T1000 (cell line): Measurements from ENCODE around the gene MIS18A.
"Not testable (repeated sequence)": the region's sequence is repeated elsewhere in the genome, so short reads cannot be mapped to it uniquely, and the experiment has no call there.

Experiments
- DNase-seq: peaks from one replicate; lab custom pipeline; 2025; ENCODE audit warnings: mixed read lengths; lab: John Stamatoyannopoulos, UW

MIS18A gene

GRCh38 chr21:32278518-32279376 lies at the start of gene MIS18A:
Gene MIS18A, minus strand, starts transcription at chr21:32279049. Its CDS starts 35 bp downstream, at chr21:32279014.
- peak; percentile 98 for DNase-seq

GRCh38 chr21:32328595-32328994 lies 49.7 kb upstream of the MIS18A start:
- DNase-seq, result no peak

- DNase-seq, result no peak
Observed at GRCh38 chr21:32325706-32326105, 46.9 kb upstream of the MIS18A start.

GRCh38 chr21:32322676-32323075 lies 43.8 kb upstream of the MIS18A start:
- DNase-seq, result no peak

GRCh38 chr21:32322103-32322502 lies 43.3 kb upstream of the MIS18A start:
- DNase-seq, result no peak

GRCh38 chr21:32321480-32321879 lies 42.6 kb upstream of the MIS18A start:
- no peak for DNase-seq

- no peak for DNase-seq
Observed at GRCh38 chr21:32320726-32321125, 41.9 kb upstream of the MIS18A start.

GRCh38 chr21:32320059-32320458 lies 41.2 kb upstream of the MIS18A start:
- DNase-seq, result no peak

- DNase-seq, result no peak
Observed at GRCh38 chr21:32319012-32319411, 40.2 kb upstream of the MIS18A start.

- no peak for DNase-seq
Observed at GRCh38 chr21:32317726-32318125, 38.9 kb upstream of the MIS18A start.

- DNase-seq, result no peak
Observed at GRCh38 chr21:32316361-32317215, 37.7 kb upstream of the MIS18A start.

- no peak for DNase-seq
Observed at GRCh38 chr21:32315511-32316281, 36.8 kb upstream of the MIS18A start.

- DNase-seq, result no peak
Observed at GRCh38 chr21:32314806-32315205, 36.0 kb upstream of the MIS18A start.

- no peak for DNase-seq
Observed at GRCh38 chr21:32312976-32313375, 34.1 kb upstream of the MIS18A start.

GRCh38 chr21:32312326-32312725 lies 33.5 kb upstream of the MIS18A start:
- DNase-seq, result no peak

GRCh38 chr21:32311621-32312020 lies 32.8 kb upstream of the MIS18A start:
- no peak for DNase-seq

- DNase-seq, result not testable (repeated sequence)
Observed at GRCh38 chr21:32310976-32311375, 32.1 kb upstream of the MIS18A start.

- DNase-seq, result no peak
Observed at GRCh38 chr21:32309906-32310460, 31.1 kb upstream of the MIS18A start.

- DNase-seq, result no peak
Observed at GRCh38 chr21:32308696-32309095, 29.8 kb upstream of the MIS18A start.

GRCh38 chr21:32307706-32308105 lies 28.9 kb upstream of the MIS18A start:
- no peak for DNase-seq

- no peak for DNase-seq
Observed at GRCh38 chr21:32306021-32306780, 27.4 kb upstream of the MIS18A start.
